GM21529 (cell line): ENCODE results near the gene LAMTOR1.
"Not testable (repeated sequence)": the region's sequence is repeated elsewhere in the genome, so short reads cannot be mapped to it uniquely, and the experiment has no call there.

Experiments
- ATAC-seq: cut with Tn5 transposase; IDR thresholded peaks from one replicate; pipeline ENCODE4 v1.9.1; 2021; ENCODE audit not compliant: unreplicated experiment

The LAMTOR1 gene

GRCh38 chr11:72102946-72103753 is at the start of gene LAMTOR1:
Gene LAMTOR1 (minus strand): TSS chr11:72103297. CDS start chr11:72103224, 73 bp downstream.
- peak; percentile 91 for ATAC-seq

GRCh38 chr11:72150882-72151281 is 47.8 kb upstream of the LAMTOR1 start:
- ATAC-seq = no peak

GRCh38 chr11:72146625-72147024 is 43.5 kb upstream of the LAMTOR1 start:
- ATAC-seq = no peak

- ATAC-seq = no peak
Observed at GRCh38 chr11:72144807-72145565, 41.9 kb upstream of the LAMTOR1 start.

GRCh38 chr11:72142543-72142942 is 39.4 kb upstream of the LAMTOR1 start:
- not testable (repeated sequence) for ATAC-seq

GRCh38 chr11:72142086-72142485 is 39.0 kb upstream of the LAMTOR1 start:
- ATAC-seq = not testable (repeated sequence)

GRCh38 chr11:72141066-72141465 is 38.0 kb upstream of the LAMTOR1 start:
- no peak for ATAC-seq

- ATAC-seq = no peak
Observed at GRCh38 chr11:72140661-72141060, 37.6 kb upstream of the LAMTOR1 start.

- ATAC-seq = no peak
Observed at GRCh38 chr11:72139500-72139899, 36.4 kb upstream of the LAMTOR1 start.

- ATAC-seq = no peak
Observed at GRCh38 chr11:72138821-72139390, 35.8 kb upstream of the LAMTOR1 start.

GRCh38 chr11:72136684-72137262 is 33.7 kb upstream of the LAMTOR1 start:
- no peak for ATAC-seq

GRCh38 chr11:72135891-72136683 is 33.0 kb upstream of the LAMTOR1 start:
- no peak for ATAC-seq

- not testable (repeated sequence) for ATAC-seq
Observed at GRCh38 chr11:72135473-72135872, 32.4 kb upstream of the LAMTOR1 start, which contains the start of gene FOLR3. Gene FOLR3 (plus strand): TSS chr11:72135725. CDS start chr11:72135953, 228 bp downstream.

GRCh38 chr11:72132646-72133045 is 29.5 kb upstream of the LAMTOR1 start:
- ATAC-seq = no peak

- ATAC-seq = no peak
Observed at GRCh38 chr11:72129381-72129780, 26.3 kb upstream of the LAMTOR1 start.

- no peak for ATAC-seq
Observed at GRCh38 chr11:72127923-72128322, 24.8 kb upstream of the LAMTOR1 start.

- no peak for ATAC-seq
Observed at GRCh38 chr11:72125956-72126355, 22.9 kb upstream of the LAMTOR1 start.

GRCh38 chr11:72124046-72124445 is 20.9 kb upstream of the LAMTOR1 start:
- no peak for ATAC-seq

GRCh38 chr11:72123117-72123653 is 20.1 kb upstream of the LAMTOR1 start:
- ATAC-seq = no peak

- no peak for ATAC-seq
Observed at GRCh38 chr11:72122607-72123006, 19.5 kb upstream of the LAMTOR1 start.
